DOHH2 (cell line): ENCODE results near the gene DHX16.

Experiments
- H3F3A ChIP-seq: fragments of 200-600 bp; sonication (generic), shearing (Covaris generic); 2 replicates; pipeline ENCODE4 v1.6.0; 2016; ENCODE audit warnings: antibody characterized with exemption, mild to moderate bottlenecking; ENCODE audit not compliant: control insufficient read depth, insufficient read depth
- H3K27ac ChIP-seq: fragments of 200-600 bp; sonication (generic); 2 replicates; pipeline ENCODE4 v1.5.1; 2014; ENCODE audit warnings: low read depth, mild to moderate bottlenecking, low read length, moderate library complexity
- H3K27me3 ChIP-seq: fragments of 200-600 bp; sonication (generic); 2 replicates; pipeline ENCODE4 v1.6.1; 2014; ENCODE audit warnings: mild to moderate bottlenecking, low read length, mixed read lengths; ENCODE audit not compliant: control insufficient read depth
- H3K36me3 ChIP-seq: fragments of 200-600 bp; sonication (generic); 2 replicates; pipeline ENCODE4 v1.6.1; 2014; ENCODE audit warnings: mild to moderate bottlenecking, low read length, moderate library complexity, mixed read lengths; ENCODE audit not compliant: control insufficient read depth
- H3K4me1 ChIP-seq: fragments of 200-600 bp; sonication (generic); 2 replicates; pipeline ENCODE4 v1.6.1; 2014; ENCODE audit warnings: mild to moderate bottlenecking, low read length, mixed read lengths; ENCODE audit not compliant: control insufficient read depth
- H3K4me2 ChIP-seq: fragments of 200-600 bp; sonication (generic); 2 replicates; pipeline ENCODE4 v1.6.0; 2014; ENCODE audit warnings: mild to moderate bottlenecking, low read length, moderate library complexity
- H3K4me3 ChIP-seq: fragments of 200-600 bp; sonication (generic); 2 replicates; pipeline ENCODE4 v1.5.1; 2014; ENCODE audit warnings: mild to moderate bottlenecking, low read length, mixed read lengths
- H3K79me2 ChIP-seq: fragments of 200-600 bp; sonication (generic); 2 replicates; pipeline ENCODE4 v1.6.1; 2014; ENCODE audit warnings: mild to moderate bottlenecking, low read length, mixed read lengths; ENCODE audit not compliant: control insufficient read depth
- H3K9me2 ChIP-seq: fragments of 200-600 bp; sonication (generic); replicated peaks from 2 replicates; pipeline ENCODE4 v1.6.1; 2014; ENCODE audit warnings: mild to moderate bottlenecking, low read length, mixed read lengths; ENCODE audit not compliant: control insufficient read depth
- H3K9me3 ChIP-seq: fragments of 200-600 bp; sonication (generic); 2 replicates; pipeline ENCODE4 v1.6.1; 2014; ENCODE audit warnings: antibody characterized with exemption, low read length, mixed read lengths; ENCODE audit not compliant: control insufficient read depth, insufficient read depth
- H4K20me1 ChIP-seq: fragments of 200-600 bp; sonication (generic); 2 replicates; pipeline ENCODE4 v1.6.0; 2014; ENCODE audit warnings: low read depth, mild to moderate bottlenecking, antibody characterized with exemption, low read length, moderate library complexity; ENCODE audit not compliant: control insufficient read depth, insufficient read depth
- EZH2phosphoT487 ChIP-seq: fragments of 200-600 bp; sonication (generic); IDR thresholded peaks from 2 replicates; pipeline ENCODE4 v1.6.1; 2017; ENCODE audit warnings: borderline replicate concordance, mild to moderate bottlenecking, antibody characterized with exemption, low read length, moderate library complexity, mixed read lengths
- TF ChIP-seq, protein P1 (sequence below): fragments of 200-600 bp; sonication (generic); IDR thresholded peaks from one replicate; pipeline ENCODE4 v1.5.1; 2014; ENCODE audit warnings: antibody characterized with exemption, mild to moderate bottlenecking, low read depth, low read length; ENCODE audit not compliant: poor library complexity, severe bottlenecking

Gene DHX16

DNA sequence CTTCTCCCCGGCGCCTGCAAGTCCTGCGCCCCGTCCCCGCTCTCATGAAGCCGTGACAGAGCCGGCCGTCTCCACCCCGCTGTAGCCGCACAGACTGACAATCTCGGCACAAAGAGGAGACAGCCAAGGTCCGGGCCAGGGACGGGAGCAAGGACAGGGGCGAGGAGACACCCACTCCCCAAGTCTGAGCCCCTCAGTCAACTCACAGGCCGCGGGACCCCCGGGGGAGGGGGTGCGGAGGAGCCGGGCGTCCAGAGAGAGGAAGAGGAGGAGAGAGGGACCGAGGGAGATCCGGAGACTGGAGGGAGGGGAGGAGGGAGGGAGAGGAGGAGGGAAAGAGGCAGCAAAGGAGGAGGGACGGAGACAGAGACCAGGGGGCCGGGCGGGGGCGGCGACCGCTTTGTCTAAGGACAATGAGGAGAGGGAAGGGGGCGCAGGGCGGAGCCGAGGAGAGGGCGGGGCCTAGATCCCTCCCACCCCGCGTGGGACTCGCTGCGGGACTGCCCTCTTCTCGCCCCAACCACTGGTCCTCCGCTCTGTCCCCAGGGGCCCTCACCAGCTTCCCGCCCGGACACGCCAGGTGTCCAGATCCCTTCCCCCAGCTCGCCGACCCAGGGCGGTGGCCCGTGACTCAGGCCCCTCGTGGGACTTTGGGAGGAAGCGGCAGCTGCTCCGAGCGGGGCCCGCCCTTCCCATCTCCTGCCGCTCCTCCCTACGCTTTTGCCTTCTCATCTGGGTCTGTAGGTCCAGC lies 14.3 kb upstream of the DHX16 start:
- Histone ChIP-seq H3K27me3 (no peaks in the 10 kb centered on the region), H3K4me3 (peak overlapping the region; percentile 88), H3K4me2 (peak overlapping the region; percentile 82), H3K79me2 (peaks cover 80% of the 10 kb centered on the region), H3K27ac (peak overlapping the region; percentile 90), H3K9me3 (no peaks in the 10 kb centered on the region), H3K36me3 (peaks cover 62% of the 10 kb centered on the region), H4K20me1 (no peaks in the 10 kb centered on the region; the same call in 1 of the 2 replicates), H3F3A (peaks cover 31% of the 10 kb centered on the region), H3K4me1 (peaks cover 38% of the 10 kb centered on the region), H3K9me2 (no peaks in the 10 kb centered on the region)
- TF ChIP-seq, protein P1, sequence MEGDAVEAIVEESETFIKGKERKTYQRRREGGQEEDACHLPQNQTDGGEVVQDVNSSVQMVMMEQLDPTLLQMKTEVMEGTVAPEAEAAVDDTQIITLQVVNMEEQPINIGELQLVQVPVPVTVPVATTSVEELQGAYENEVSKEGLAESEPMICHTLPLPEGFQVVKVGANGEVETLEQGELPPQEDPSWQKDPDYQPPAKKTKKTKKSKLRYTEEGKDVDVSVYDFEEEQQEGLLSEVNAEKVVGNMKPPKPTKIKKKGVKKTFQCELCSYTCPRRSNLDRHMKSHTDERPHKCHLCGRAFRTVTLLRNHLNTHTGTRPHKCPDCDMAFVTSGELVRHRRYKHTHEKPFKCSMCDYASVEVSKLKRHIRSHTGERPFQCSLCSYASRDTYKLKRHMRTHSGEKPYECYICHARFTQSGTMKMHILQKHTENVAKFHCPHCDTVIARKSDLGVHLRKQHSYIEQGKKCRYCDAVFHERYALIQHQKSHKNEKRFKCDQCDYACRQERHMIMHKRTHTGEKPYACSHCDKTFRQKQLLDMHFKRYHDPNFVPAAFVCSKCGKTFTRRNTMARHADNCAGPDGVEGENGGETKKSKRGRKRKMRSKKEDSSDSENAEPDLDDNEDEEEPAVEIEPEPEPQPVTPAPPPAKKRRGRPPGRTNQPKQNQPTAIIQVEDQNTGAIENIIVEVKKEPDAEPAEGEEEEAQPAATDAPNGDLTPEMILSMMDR = no peak
- TF ChIP-seq EZH2phosphoT487 = no peak

DNA sequence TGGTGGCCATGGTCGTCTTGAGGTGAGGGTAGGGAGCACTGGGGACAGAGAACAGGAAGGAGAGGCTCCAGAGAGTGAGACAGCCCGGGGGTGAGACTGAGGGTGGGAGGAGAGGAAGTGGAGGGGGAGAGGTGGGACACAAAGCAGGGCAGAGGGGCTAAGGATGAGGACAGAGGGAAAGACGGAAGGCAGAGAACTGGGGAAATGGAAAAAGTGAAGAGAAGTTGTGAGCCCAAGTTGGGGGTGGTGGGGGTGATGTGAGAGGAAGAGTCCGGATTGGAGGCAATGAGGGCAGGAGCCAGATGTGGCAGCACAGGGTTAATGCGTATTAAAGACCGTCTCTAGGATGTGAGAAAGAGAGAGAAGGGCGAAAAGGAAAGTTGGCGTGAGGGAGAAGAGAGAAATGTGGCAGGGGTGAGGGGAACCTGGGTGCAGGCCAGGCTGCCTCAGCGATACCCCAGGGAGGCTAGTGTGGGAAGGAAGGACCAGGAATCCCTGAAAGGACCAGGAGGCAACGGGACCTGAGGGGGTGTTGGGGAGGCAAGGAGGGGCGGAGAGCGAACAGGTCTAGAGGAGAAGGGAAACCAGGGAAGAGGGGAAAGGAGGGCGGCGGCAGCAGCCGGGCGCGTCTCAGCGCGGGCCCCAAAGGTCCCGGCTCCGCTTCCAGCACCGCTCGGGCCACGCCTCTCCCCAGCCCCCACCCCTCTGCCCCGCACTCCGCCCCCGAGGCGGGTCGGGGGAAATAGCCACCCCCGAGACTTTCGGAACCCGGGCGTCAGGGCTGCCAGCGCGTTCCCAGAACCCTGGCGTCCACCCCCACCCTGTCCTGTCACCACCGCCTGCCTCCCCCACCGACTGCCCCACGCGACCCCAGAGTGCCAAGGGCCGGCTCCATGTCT lies 13.5 kb upstream of the DHX16 start, which contains the start of gene PPP1R18:
PPP1R18 (minus strand) TSS at position 637 of the 899 bp plus-strand sequence; CDS start at position 10, 627 bp downstream.
- Histone ChIP-seq H3K4me2 (peak within 1 kb of the TSS; percentile 82), H3K9me2 (no peaks in the 10 kb centered on the region), H3K79me2 (peaks cover 89% of the 10 kb centered on the region), H3K27me3 (no peaks in the 10 kb centered on the region), H3K4me1 (peaks cover 38% of the 10 kb centered on the region), H3K36me3 (peaks cover 70% of the 10 kb centered on the region), H3K27ac (peak within 1 kb of the TSS; percentile 90), H3K4me3 (peak within 1 kb of the TSS; percentile 88), H3K9me3 (no peaks in the 10 kb centered on the region), H4K20me1 (no peaks in the 10 kb centered on the region; the same call in 1 of the 2 replicates), H3F3A (peaks cover 35% of the 10 kb centered on the region)
- TF ChIP-seq EZH2phosphoT487 = no peak
- TF ChIP-seq, protein P1 = no peak

DNA sequence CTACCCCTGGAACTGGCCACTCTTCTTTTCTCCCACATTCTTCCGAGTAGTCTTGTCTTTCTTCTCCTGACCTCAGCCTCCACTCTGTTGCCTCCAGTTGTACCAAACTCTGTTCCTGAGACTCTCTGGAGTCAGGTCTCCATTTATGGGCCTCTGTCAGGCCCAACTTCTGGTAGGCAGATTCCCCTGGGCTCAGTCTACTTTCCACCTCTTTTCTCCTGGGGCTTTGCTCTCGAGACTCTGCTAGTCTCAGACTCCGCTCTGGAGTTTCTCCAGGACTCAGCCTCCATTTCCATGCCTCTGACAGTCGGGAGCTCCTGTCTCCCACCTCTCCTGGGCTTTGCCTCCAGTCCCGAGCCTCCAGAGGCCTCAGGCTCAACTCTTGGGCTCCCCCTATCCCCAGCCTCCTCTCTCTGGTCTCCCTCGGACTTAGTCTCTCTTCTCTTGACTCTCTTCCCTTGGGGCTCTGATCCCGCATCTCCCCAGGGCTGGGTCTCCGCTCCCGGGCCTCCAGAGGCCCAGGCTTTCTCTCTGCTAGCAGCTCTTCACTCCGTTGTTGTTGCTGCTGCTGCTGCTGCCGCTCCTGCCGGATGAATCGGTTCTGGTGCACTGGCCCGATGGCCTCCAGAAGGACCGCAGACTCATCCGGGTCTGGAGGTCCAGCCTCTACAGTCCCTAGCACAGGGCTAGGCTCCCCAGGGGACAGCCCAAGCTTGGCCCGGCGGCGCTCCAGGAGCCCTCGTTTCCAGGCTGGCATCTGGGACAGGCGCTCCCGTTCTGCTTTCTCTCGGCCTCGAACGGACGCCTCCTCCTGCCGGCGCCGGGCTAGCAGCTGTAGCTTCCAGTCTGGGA lies 12.6 kb upstream of the DHX16 start:
- TF ChIP-seq, protein P1 = peak; percentile 52
- TF ChIP-seq EZH2phosphoT487 = no peak
- H3K9me2 ChIP-seq = no peaks in the 10 kb centered on the region
- H3K4me3 ChIP-seq = peak overlapping the region; percentile 88
- H3K79me2 ChIP-seq = peaks cover 96% of the 10 kb centered on the region
- H3K36me3 ChIP-seq = peaks cover 79% of the 10 kb centered on the region
- peaks cover 41% of the 10 kb centered on the region for H3F3A ChIP-seq
- H4K20me1 ChIP-seq = peaks cover 3% of the 10 kb centered on the region; the same call in 1 of the 2 replicates
- peaks cover 44% of the 10 kb centered on the region for H3K4me1 ChIP-seq
- no peaks in the 10 kb centered on the region for H3K9me3 ChIP-seq
- H3K27me3 ChIP-seq = no peaks in the 10 kb centered on the region
- peak overlapping the region; percentile 82 for H3K4me2 ChIP-seq
- H3K27ac ChIP-seq = peak overlapping the region; percentile 90
